HCT116 (cell line): ENCODE data around the gene ZNF33A. TPM values are rescaled to one million over a fixed set of nuclear protein-coding genes. Genes with fewer than 3 reads are reported as not detected.
A peak's percentile ranks its signal among the peaks of the same experiment; 100 is the strongest.
"Not testable (repeated sequence)": the region's sequence is repeated elsewhere in the genome, so short reads cannot be mapped to it uniquely, and the experiment has no call there.

Experiments
- ATAC-seq: fragments of 200-7000 bp; cut with Tn5 transposase; 2 replicates; pipeline ENCODE4 v1.9.1; 2020; ENCODE audit warnings: mild to moderate bottlenecking, moderate library complexity
- BruUV-seq: library from RNA; stranded (reverse); fragments of 400-500 nt; replicated peaks from 2 replicates; lab custom pipeline; 2021; lab: Mats Ljungman, UMichigan
- CTCF ChIA-PET: fragments of 300-600 bp; sonication (Branson Sonifier 250); formaldehyde crosslinking; loops from one replicate; lab custom pipeline; 2021; ENCODE audit warnings: antibody characterized with exemption; lab: Charles Lee
- POLR2A ChIA-PET: fragments of 300-600, 350-600 bp; sonication (Branson Sonifier 250); formaldehyde crosslinking; loops from one replicate; lab custom pipeline; 2021; ENCODE audit warnings: antibody characterized with exemption; lab: Charles Lee
- RAD21 ChIA-PET, 2 experiments: fragments of 300-600 bp; sonication (Branson Sonifier 250); formaldehyde crosslinking; loops; one replicate each; lab custom pipeline; 2023; ENCODE audit warnings: low total read pairs in 2 of 2; ENCODE audit not compliant: uncharacterized antibody in 2 of 2, unreplicated experiment in 2 of 2, low non-redundant PET in 1 of 2; lab: Charles Lee
- DNase-seq: peaks from one replicate; pipeline ENCODE4 v3.0.0-alpha.2; 2010; ENCODE audit warnings: low read depth, low spot score
- H2AFZ ChIP-seq: fragments of 200-600 bp; shearing (Covaris generic), sonication (generic); 2 replicates; pipeline ENCODE4 v1.6.1; 2017; ENCODE audit warnings: low read depth, mixed run types, mixed read lengths, antibody characterized with exemption, low read length; ENCODE audit not compliant: poor library complexity, severe bottlenecking
- H3K27ac ChIP-seq: 2 replicates; pipeline ENCODE4 v1.5.1; 2012; ENCODE audit warnings: low read depth, low read length
- H3K27me3 ChIP-seq: fragments of 200-600 bp; sonication (generic); 2 replicates; pipeline ENCODE4 v1.6.1; 2016; ENCODE audit warnings: mixed run types, low read length, mixed read lengths; ENCODE audit not compliant: insufficient read depth
- H3K36me3 ChIP-seq, 2 experiments: fragments of 200-500 bp in 1 of 2; fragments of 200-600 bp in 1 of 2; sonication (Bioruptor generic) in 1 of 2; sonication (generic) in 1 of 2; 2 replicates each; pipeline versions ENCODE4 v1.5.1 to v1.6.1; 2014 to 2016; ENCODE audit warnings: low read length in 2 of 2, inconsistent platforms in 1 of 2, mixed read lengths in 1 of 2, mixed run types in 1 of 2; ENCODE audit not compliant: insufficient read depth in 2 of 2, control insufficient read depth in 1 of 2
- H3K4me1 ChIP-seq, 2 experiments: fragments of 200-600 bp in 1 of 2; sonication (generic) in 1 of 2; 2 replicates each; pipeline versions ENCODE4 v1.5.1 to v1.6.1; 2012 to 2017; ENCODE audit warnings: low read length in 2 of 2, inconsistent platforms in 1 of 2, mild to moderate bottlenecking in 1 of 2, mixed read lengths in 1 of 2, mixed run types in 1 of 2, moderate library complexity in 1 of 2; ENCODE audit not compliant: insufficient read depth in 2 of 2, control insufficient read depth in 1 of 2
- H3K4me2 ChIP-seq: fragments of 200-600 bp; sonication (generic); 2 replicates; pipeline ENCODE4 v1.6.1; 2017; ENCODE audit warnings: mixed run types, low read length, mixed read lengths
- H3K4me3 ChIP-seq, 2 experiments: fragments of 200-600 bp in 1 of 2; sonication (generic) in 1 of 2; replicated peaks in 1 of 2; 2 replicates each; pipeline ENCODE4 v1.5.1; 2011 to 2016; ENCODE audit warnings: low read length in 2 of 2, control low read depth in 1 of 2, low read depth in 1 of 2, mild to moderate bottlenecking in 1 of 2, mixed read lengths in 1 of 2, mixed run types in 1 of 2
- H3K79me2 ChIP-seq: fragments of 200-600 bp; sonication (generic); 2 replicates; pipeline ENCODE4 v1.6.1; 2017; ENCODE audit warnings: mild to moderate bottlenecking, mixed run types, low read length, moderate library complexity, mixed read lengths; ENCODE audit not compliant: insufficient read depth
- H3K9ac ChIP-seq: fragments of 200-600 bp; sonication (generic); 2 replicates; pipeline ENCODE4 v1.6.1; 2016; ENCODE audit warnings: low read length, mixed read lengths
- H3K9me2 ChIP-seq: fragments of 200-600 bp; sonication (generic), shearing (Covaris generic); 2 replicates; pipeline ENCODE4 v1.6.1; 2017; ENCODE audit warnings: mixed run types, mild to moderate bottlenecking, moderate library complexity; ENCODE audit not compliant: insufficient read depth
- H3K9me3 ChIP-seq, 2 experiments: fragments of 200-500 bp in 1 of 2; fragments of 200-600 bp in 1 of 2; sonication (Bioruptor generic) in 1 of 2; sonication (generic) in 1 of 2; 2 replicates each; pipeline ENCODE4 v1.6.1; 2014 to 2017; ENCODE audit warnings: low read length in 2 of 2, mixed read lengths in 2 of 2, inconsistent platforms in 1 of 2, low read depth in 1 of 2, mild to moderate bottlenecking in 1 of 2, mixed run types in 1 of 2, moderate library complexity in 1 of 2; ENCODE audit not compliant: control insufficient read depth in 1 of 2, insufficient read depth in 1 of 2
- H4K20me1 ChIP-seq: fragments of 200-600 bp; sonication (generic), shearing (Covaris generic); 2 replicates; pipeline ENCODE4 v1.6.1; 2017; ENCODE audit warnings: mixed run types, mild to moderate bottlenecking, moderate library complexity; ENCODE audit not compliant: insufficient read depth
- CBX3 ChIP-seq: IDR thresholded peaks from 2 replicates; pipeline ENCODE4 v1.6.1; 2012; ENCODE audit warnings: low read depth
- EGR1 ChIP-seq: IDR thresholded peaks from 2 replicates; pipeline ENCODE4 v1.6.1; 2012; ENCODE audit warnings: low read depth
- POLR2AphosphoS5 ChIP-seq: IDR thresholded peaks from 2 replicates; pipeline ENCODE4 v1.6.1; 2011; ENCODE audit warnings: mild to moderate bottlenecking, low read depth, low read length, moderate library complexity
- SRF ChIP-seq: IDR thresholded peaks from 2 replicates; pipeline ENCODE4 v1.6.1; 2012; ENCODE audit warnings: low read depth
- TCF7L2 ChIP-seq: IDR thresholded peaks from 2 replicates; pipeline ENCODE4 v1.7.0; 2011; ENCODE audit warnings: borderline replicate concordance, inconsistent platforms; ENCODE audit not compliant: insufficient read depth, insufficient read length; ENCODE audit errors: extremely low read depth
- intact Hi-C: fragments of 100-400 bp; cut with micrococcal nuclease; formaldehyde crosslinking; loops from 2 replicates; pipeline ENCODE4 v1.10.0; 2022
- total RNA-seq: library from RNA; stranded (reverse); gene quantifications from one replicate; pipeline ENCODE4 v1.2.1, GENCODE V29; 2021; ENCODE audit not compliant: unreplicated experiment
- TF ChIP-seq, protein P1 (sequence below), 3 experiments: fragments of 200-600 bp in 1 of 3; sonication (generic) in 1 of 3; IDR thresholded peaks in 2 of 3; conservative IDR thresholded peaks in 1 of 3; 2 replicates each; pipeline ENCODE4 v1.5.1; 2012 to 2017; ENCODE audit warnings: low read depth in 2 of 3, low read length in 2 of 3, antibody characterized with exemption in 1 of 3, borderline replicate concordance in 1 of 3, control low read depth in 1 of 3, mild to moderate bottlenecking in 1 of 3, mixed read lengths in 1 of 3, mixed run types in 1 of 3, moderate library complexity in 1 of 3; ENCODE audit not compliant: insufficient read depth in 1 of 3

The ZNF33A gene
- total RNA-seq, 1 experiment from 2014 or later = 21.2 TPM

DNA sequence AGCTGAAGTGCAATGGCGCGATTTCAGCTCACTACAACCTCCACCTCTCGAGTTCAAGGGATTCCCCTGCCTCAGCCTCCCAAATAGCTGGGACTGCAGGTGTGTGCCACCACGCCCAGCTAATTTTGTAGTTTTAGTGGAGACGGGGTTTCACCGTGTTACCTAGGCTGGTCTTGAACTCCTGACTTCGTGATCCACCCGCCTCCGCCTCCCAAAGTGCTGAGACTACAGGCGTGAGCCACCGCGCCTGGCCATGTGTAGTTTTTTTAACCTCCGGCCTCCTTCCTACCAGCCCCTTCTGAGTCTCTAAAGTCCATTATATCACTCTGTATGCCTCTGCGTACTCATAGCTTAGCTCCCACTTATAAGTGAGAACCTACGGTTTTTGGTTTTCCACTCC, 82.8 kb downstream of the ZNF33A start:
- H3K9me2 ChIP-seq, ATAC-seq, H3K27ac ChIP-seq, H3K9ac ChIP-seq, POLR2A ChIA-PET, BruUV-seq, DNase-seq, intact Hi-C loops, RAD21 ChIA-PET, H3K9me3 ChIP-seq, H4K20me1 ChIP-seq, H3K27me3 ChIP-seq, H3K4me3 ChIP-seq, CTCF ChIA-PET: not testable (repeated sequence)
- H3K4me2 ChIP-seq = peak overlapping the region; percentile 89; the same call in 1 of the 2 replicates
- peak overlapping the region; percentile 67 for H2AFZ ChIP-seq
- H3K36me3 ChIP-seq = peaks cover 16 to 26% of the 10 kb centered on the region in 2 experiments
- peaks cover 33% of the 10 kb centered on the region for H3K79me2 ChIP-seq
- H3K4me1 ChIP-seq = peaks cover 0 to 14% of the 10 kb centered on the region in 2 experiments; a peak in 2 of 4 replicates

DNA sequence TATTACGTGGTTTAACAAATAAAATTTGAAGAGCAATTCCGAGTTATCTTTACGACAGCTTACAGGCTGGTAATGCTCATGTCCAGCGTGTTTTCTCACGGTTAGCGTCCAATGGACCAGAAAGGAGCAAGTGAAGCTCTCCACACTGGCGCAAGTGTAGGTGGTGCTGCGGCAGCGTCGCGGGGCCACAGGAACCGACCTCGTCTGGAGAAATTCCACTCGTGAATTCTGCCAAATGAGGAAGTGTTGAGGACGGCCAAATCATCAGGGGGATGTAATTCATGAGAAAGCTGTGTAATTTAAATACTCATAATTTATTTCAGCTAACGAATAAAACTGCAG, 83.3 kb downstream of the ZNF33A start:
- intact Hi-C loops = loop anchor here (1.0 to 2.0 kb wide), 2 partner anchors 83 to 117 kb away; partner anchors contain the start of genes ZNF25 and ZNF33A
- Histone ChIP-seq H3K9me3 (no peaks in the 10 kb centered on the region), H4K20me1 (no peaks in the 10 kb centered on the region), H3K36me3 (peaks cover 16 to 29% of the 10 kb centered on the region in 2 experiments), H3K79me2 (peaks cover 38% of the 10 kb centered on the region), H3K9ac (no peak overlapping the region), H3K27me3 (no peaks in the 10 kb centered on the region), H3K9me2 (no peaks in the 10 kb centered on the region), H3K4me3 (peak overlapping the region; percentile 83 to 88), H3K4me1 (peaks cover 0 to 14% of the 10 kb centered on the region in 2 experiments; a peak in 2 of 4 replicates), H3K27ac (no peak overlapping the region), H2AFZ (peak overlapping the region; percentile 67), H3K4me2 (peak overlapping the region; percentile 89)
- CTCF ChIA-PET = no interaction called here
- ATAC-seq = peak; percentile 13
- POLR2A ChIA-PET = no interaction called here
- TF ChIP-seq POLR2AphosphoS5 = no peak
- TF ChIP-seq SRF = no peak
- TF ChIP-seq CBX3 = no peak
- TF ChIP-seq, protein P1, sequence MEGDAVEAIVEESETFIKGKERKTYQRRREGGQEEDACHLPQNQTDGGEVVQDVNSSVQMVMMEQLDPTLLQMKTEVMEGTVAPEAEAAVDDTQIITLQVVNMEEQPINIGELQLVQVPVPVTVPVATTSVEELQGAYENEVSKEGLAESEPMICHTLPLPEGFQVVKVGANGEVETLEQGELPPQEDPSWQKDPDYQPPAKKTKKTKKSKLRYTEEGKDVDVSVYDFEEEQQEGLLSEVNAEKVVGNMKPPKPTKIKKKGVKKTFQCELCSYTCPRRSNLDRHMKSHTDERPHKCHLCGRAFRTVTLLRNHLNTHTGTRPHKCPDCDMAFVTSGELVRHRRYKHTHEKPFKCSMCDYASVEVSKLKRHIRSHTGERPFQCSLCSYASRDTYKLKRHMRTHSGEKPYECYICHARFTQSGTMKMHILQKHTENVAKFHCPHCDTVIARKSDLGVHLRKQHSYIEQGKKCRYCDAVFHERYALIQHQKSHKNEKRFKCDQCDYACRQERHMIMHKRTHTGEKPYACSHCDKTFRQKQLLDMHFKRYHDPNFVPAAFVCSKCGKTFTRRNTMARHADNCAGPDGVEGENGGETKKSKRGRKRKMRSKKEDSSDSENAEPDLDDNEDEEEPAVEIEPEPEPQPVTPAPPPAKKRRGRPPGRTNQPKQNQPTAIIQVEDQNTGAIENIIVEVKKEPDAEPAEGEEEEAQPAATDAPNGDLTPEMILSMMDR (IDR thresholded peaks at IDR 0.05 in 2 of 3, conservative IDR thresholded peaks at IDR 0.05 in 1 of 3; ENCODE audit: borderline replicate concordance in 1 of 3, insufficient read depth in 1 of 3, low read depth in 2 of 3, low read length in 2 of 3) = no peak
- TF ChIP-seq TCF7L2 = no peak
- no peak for TF ChIP-seq EGR1
- BruUV-seq = no TSS peak
- RAD21 ChIA-PET = no interaction called here
- DNase-seq = no peak
